HG02798 (cell line): Measurements from ENCODE around the gene HGD.
A peak's percentile ranks its signal among the peaks of the same experiment; 100 is the strongest.

Source experiments
- ATAC-seq: cut with Tn5 transposase; IDR thresholded peaks from one replicate; pipeline ENCODE4 v1.9.1; 2021; ENCODE audit warnings: mild to moderate bottlenecking; ENCODE audit not compliant: unreplicated experiment, poor library complexity

Gene HGD

DNA sequence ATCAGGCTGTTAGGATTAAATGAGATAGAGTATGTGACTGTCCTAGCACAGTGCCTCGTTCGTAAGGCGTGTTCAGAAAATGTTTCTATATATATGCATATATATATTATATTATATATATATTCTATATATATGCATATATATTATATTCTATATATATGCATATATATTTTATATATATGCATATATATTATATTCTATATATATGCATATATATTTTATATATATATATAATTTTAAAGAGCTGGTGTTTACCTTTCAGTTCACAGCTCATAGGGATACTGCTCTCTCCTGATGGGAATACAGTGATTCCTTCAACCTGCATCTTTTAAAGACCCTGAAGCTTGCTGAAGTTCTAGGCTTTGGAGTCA lies 85.2 kb downstream of the HGD start:
- ATAC-seq = no peak

GRCh38 chr3:120596116-120596852 lies 85.8 kb downstream of the HGD start, which contains the start of gene NDUFB4:
TSS of gene NDUFB4 (plus strand) at chr3:120596336. CDS start at chr3:120596360, 24 bp downstream.
- ATAC-seq = peak; percentile 93

GRCh38 chr3:120595788-120596115 lies 86.3 kb downstream of the HGD start:
- ATAC-seq = no peak

DNA sequence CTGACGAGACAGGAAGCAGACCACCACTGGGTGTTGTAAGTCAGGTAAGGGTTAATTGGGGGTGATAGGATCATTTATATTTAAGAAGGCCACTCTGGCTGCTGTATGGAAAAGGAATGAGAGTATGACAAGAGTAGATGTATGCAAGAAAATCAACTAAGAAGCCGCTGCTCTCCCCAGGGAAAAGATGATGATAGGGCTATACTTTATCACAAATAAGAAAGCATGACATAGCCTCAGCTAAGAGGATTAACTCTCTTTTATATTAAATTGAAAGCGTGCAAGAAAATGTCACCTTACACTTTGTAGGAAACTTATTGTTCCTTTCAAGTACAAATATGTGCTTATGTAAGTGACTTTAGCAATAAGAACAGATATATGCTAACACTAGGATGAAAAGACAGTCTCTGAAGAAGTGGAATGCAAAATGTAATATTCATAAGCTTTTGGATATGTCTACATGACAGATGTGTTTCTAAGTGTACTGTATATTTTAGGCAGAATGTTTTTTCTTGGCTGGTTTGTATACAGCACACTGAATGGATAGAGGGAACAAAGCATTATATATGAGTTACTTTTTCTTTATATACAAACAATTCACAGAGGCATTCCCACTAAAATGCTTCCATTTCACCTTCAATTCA lies 94.6 kb downstream of the HGD start:
- ATAC-seq = no peak
